Colonic mucosa (tissue), 4 donors: Measurements from ENCODE around the gene C11orf52. TPM values are rescaled to one million over a fixed set of nuclear protein-coding genes. Genes with fewer than 3 reads are reported as not detected.

Experiments used
- DNase-seq: peaks from one replicate; pipeline ENCODE4 v3.0.0-alpha.2; 2020
- H3K27ac ChIP-seq: fragments of 200-600 bp; one replicate; pipeline ENCODE4 v1.8.0; 2021
- H3K27me3 ChIP-seq: fragments of 200-600 bp; one replicate; pipeline ENCODE4 v1.8.0; 2021
- H3K36me3 ChIP-seq: fragments of 200-600 bp; one replicate; pipeline ENCODE4 v1.8.0; 2021
- H3K4me1 ChIP-seq: fragments of 200-600 bp; one replicate; pipeline ENCODE4 v1.8.0; 2021; ENCODE audit warnings: mild to moderate bottlenecking
- H3K4me3 ChIP-seq: fragments of 200-600 bp; one replicate; pipeline ENCODE4 v1.8.0; 2021
- H3K9ac ChIP-seq, 2 donors: one replicate each; pipeline ENCODE4 v1.7.0; 2013; ENCODE audit warnings: control low read depth in 2 of 2, low read depth in 2 of 2, low read length in 2 of 2
- H3K9me3 ChIP-seq: fragments of 200-600 bp; one replicate; pipeline ENCODE4 v1.8.0; 2021
- CTCF ChIP-seq: fragments of 200-600 bp; IDR thresholded peaks from one replicate; pipeline ENCODE4 v1.8.0; 2022; ENCODE audit warnings: antibody characterized with exemption, mild to moderate bottlenecking
- intact Hi-C: fragments of 100-400 bp; cut with DNase I; formaldehyde crosslinking; loops from one replicate; pipeline ENCODE4 v1.14.1; 2022
- total RNA-seq, 2 donors: library from RNA; stranded (reverse); fragmentation: NEBNext Ultra II Directional in 1 of 2; extraction: Animal tissue kit (Norgen Biotek cat#: 25700) in 1 of 2; gene quantifications; one replicate each; pipeline ENCODE4 v1.2.1, GENCODE V29; 2021
- donor health status: healthy.
- donor health status: DM: no; HTN: no; CAD: no.
- donor health status: DM: no; HTN: no; CAD: no.

C11orf52 gene
- total RNA-seq, 2 donors from 2014 or later: 7.3 to 8.8 TPM

GRCh38 chr11:111935317-111936039 lies 16.8 kb downstream of the C11orf52 start:
- Histone ChIP-seq H3K36me3 (no peaks in the 10 kb centered on the region), H3K4me3 (no peak overlapping the region), H3K27me3 (no peaks in the 10 kb centered on the region), H3K9me3 (no peaks in the 10 kb centered on the region), H3K4me1 (no peaks in the 10 kb centered on the region), H3K9ac (peak overlapping the region in 1 of 2 donors; percentile 32), H3K27ac (no peak overlapping the region)
- intact Hi-C loops: loop anchor here (10.0 kb wide), 1 partner anchor 149 kb away; the partner anchor contains the start of genes SDHD and TIMM8B
- no peak for TF ChIP-seq CTCF
- DNase-seq: no peak

GRCh38 chr11:111936040-111936540 lies 17.4 kb downstream of the C11orf52 start:
- peak overlapping the region; percentile 59 for H3K27ac ChIP-seq
- no peaks in the 10 kb centered on the region for H3K36me3 ChIP-seq
- H3K4me3 ChIP-seq: no peak overlapping the region
- H3K9ac ChIP-seq: peak overlapping the region in 1 of 2 donors; percentile 74
- H3K4me1 ChIP-seq: no peaks in the 10 kb centered on the region
- no peak for DNase-seq
- no peak for TF ChIP-seq CTCF
- intact Hi-C loops: loop anchor here (10.0 kb wide), 1 partner anchor 149 kb away; the partner anchor contains the start of genes SDHD and TIMM8B
- H3K9me3 ChIP-seq: no peaks in the 10 kb centered on the region
- H3K27me3 ChIP-seq: no peaks in the 10 kb centered on the region

GRCh38 chr11:111937461-111937769 lies 18.7 kb downstream of the C11orf52 start:
- Histone ChIP-seq H3K4me1 (no peaks in the 10 kb centered on the region), H3K9ac (peak overlapping the region; percentile 74 to 76), H3K27ac (peak overlapping the region; percentile 59), H3K27me3 (no peaks in the 10 kb centered on the region), H3K4me3 (peak overlapping the region; percentile 66), H3K36me3 (no peaks in the 10 kb centered on the region), H3K9me3 (no peaks in the 10 kb centered on the region)
- intact Hi-C loops: loop anchor here (10.0 kb wide), 1 partner anchor 147 kb away; the partner anchor contains the start of genes SDHD and TIMM8B
- DNase-seq: peak; percentile 46
- TF ChIP-seq CTCF: no peak

DNA sequence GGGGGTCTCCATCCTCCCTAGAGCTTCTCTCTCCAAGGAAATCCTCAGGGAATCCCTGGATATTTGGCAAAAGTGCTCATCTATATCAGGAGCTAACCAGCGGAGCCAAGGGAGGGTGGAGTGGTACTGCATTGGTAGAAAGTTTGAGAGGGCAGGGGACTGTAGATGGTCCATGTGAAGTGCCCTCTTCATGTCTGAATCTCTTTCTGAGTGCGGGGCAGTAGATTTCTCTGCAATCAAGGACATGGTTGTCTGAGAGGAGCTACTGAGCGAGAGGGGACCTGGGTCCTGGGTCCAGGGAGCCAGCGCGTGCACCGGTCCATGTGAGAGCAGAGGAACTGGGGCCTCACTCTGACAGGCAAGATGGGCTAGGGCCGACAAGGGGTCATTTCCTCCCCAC lies 19.1 kb downstream of the C11orf52 start:
- intact Hi-C loops: loop anchor here (10.0 kb wide), 1 partner anchor 147 kb away; the partner anchor contains the start of genes SDHD and TIMM8B
- Histone ChIP-seq H3K4me3 (no peak overlapping the region), H3K4me1 (no peaks in the 10 kb centered on the region), H3K9me3 (no peaks in the 10 kb centered on the region), H3K27me3 (no peaks in the 10 kb centered on the region), H3K36me3 (no peaks in the 10 kb centered on the region), H3K9ac (peak overlapping the region in 1 of 2 donors; percentile 74), H3K27ac (peak overlapping the region; percentile 59)
- no peak for DNase-seq
- TF ChIP-seq CTCF: no peak

- no peaks in the 10 kb centered on the region for H3K9me3 ChIP-seq
- no peak overlapping the region for H3K9ac ChIP-seq
- DNase-seq: no peak
- intact Hi-C loops: loop anchor here (10.0 kb wide), 1 partner anchor 146 kb away; the partner anchor contains the start of genes SDHD and TIMM8B
- no peak overlapping the region for H3K4me3 ChIP-seq
- H3K36me3 ChIP-seq: no peaks in the 10 kb centered on the region
- TF ChIP-seq CTCF: no peak
- no peaks in the 10 kb centered on the region for H3K4me1 ChIP-seq
- H3K27me3 ChIP-seq: no peaks in the 10 kb centered on the region
- H3K27ac ChIP-seq: peak overlapping the region; percentile 28
Measured at GRCh38 chr11:111938687-111939160, 20.0 kb downstream of the C11orf52 start.
